Activated T-helper 1 cell treated with anti-CD3 and anti-CD28 coated beads, Interleukin-12 subunit alpha, Interleukin-12 subunit beta, Interleukin-2, Interleukin-4 antibody, amounts not matched to agents 30 ng/mL and 10 ng/mL and 1 ng/mL, durations not matched to agents 14 hours and 24 hours and 36 hours (primary cell): ENCODE data around the gene ITGA6. TPM values are rescaled to one million over a fixed set of nuclear protein-coding genes. Genes with fewer than 3 reads are reported as not detected.

ENCODE experiments used
- DNase-seq: peaks from one replicate; pipeline ENCODE4 v3.0.0; 2021; ENCODE audit warnings: low spot score
- H3K27ac Mint-ChIP-seq: one replicate; pipeline ENCODE4 v1.8.0; 2021; ENCODE audit warnings: mild to moderate bottlenecking, mixed read lengths
- H3K27me3 Mint-ChIP-seq: one replicate; pipeline ENCODE4 v1.8.0; 2022; ENCODE audit warnings: mild to moderate bottlenecking, moderate library complexity, mixed read lengths; ENCODE audit not compliant: insufficient read depth
- H3K36me3 Mint-ChIP-seq: one replicate; pipeline ENCODE4 v1.8.0; 2021; ENCODE audit warnings: low read depth, mixed read lengths
- H3K4me1 Mint-ChIP-seq: one replicate; pipeline ENCODE4 v1.8.0; 2021; ENCODE audit warnings: low read depth, mixed read lengths
- H3K4me3 Mint-ChIP-seq: one replicate; pipeline ENCODE4 v1.8.0; 2021; ENCODE audit warnings: mild to moderate bottlenecking, moderate library complexity, mixed read lengths
- H3K9me3 Mint-ChIP-seq: one replicate; pipeline ENCODE4 v1.8.0; 2021; ENCODE audit warnings: mixed read lengths
- intact Hi-C: fragments of 100-400 bp; cut with micrococcal nuclease; formaldehyde crosslinking; loops from one replicate; pipeline ENCODE4 v1.15.1; 2024
- total RNA-seq: library from RNA; stranded (reverse); gene quantifications from 2 replicates; pipeline ENCODE4 v1.2.3, GENCODE V29; 2022

ITGA6 gene
- total RNA-seq, 1 donor from 2014 or later = 1.9 TPM

- peaks cover 41% of the 10 kb centered on the region for H3K4me1 Mint-ChIP-seq
- H3K27me3 Mint-ChIP-seq = peaks cover 2% of the 10 kb centered on the region
These were observed 25.5 kb downstream of the ITGA6 start for GRCh38 chr2:172452845-172453244.

DNA sequence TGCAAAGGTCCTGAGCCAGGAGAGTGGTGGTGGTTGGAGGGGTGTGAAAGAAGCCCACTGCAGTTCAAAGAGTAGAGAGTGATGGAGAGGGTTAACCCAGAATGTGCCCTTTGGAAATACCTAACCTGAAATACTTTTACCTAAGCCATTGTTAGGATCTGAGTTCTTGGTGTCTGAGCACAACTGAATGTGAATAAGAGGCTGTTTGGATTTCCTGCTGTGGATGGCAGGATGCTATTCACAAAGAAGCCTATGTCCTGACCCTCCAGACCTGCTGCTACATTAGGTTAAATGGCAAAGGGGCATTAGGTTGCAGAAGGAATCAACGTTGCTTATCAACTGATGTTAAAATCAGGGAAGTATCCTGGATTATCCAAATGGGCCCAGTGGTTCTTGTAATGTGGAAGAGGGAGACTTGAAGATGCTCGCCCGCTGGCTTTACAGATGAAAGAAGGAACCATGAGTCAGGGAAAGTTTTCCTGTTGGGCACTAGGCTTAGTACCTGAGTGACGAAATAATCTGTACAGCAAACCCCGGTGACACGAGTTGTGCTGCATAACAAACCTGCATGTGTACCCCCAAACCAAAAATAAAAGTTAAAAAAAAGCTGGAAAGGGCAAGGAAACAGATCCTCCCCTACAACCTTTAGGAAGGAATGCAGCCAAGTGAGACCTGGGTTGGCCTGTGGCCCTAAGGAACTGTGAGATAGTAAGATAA is 27.2 kb downstream of the ITGA6 start:
- peaks cover 27% of the 10 kb centered on the region for H3K36me3 Mint-ChIP-seq
- no peaks in the 10 kb centered on the region for H3K9me3 Mint-ChIP-seq
- DNase-seq = no peak
- H3K27me3 Mint-ChIP-seq = peaks cover 4% of the 10 kb centered on the region
- H3K4me1 Mint-ChIP-seq = peaks cover 43% of the 10 kb centered on the region
- no peak overlapping the region for H3K4me3 Mint-ChIP-seq
- H3K27ac Mint-ChIP-seq = no peak overlapping the region
- intact Hi-C loops = no loop called here

More at GRCh38 chr2:172452845-172453244, 25.5 kb downstream of the ITGA6 start:
- intact Hi-C loops = no loop called here
- DNase-seq = no peak
- Mint-ChIP-seq H3K36me3 (peaks cover 23% of the 10 kb centered on the region), H3K9me3 (no peaks in the 10 kb centered on the region), H3K4me3 (no peak overlapping the region), H3K27ac (no peak overlapping the region)

GRCh38 chr2:172455121-172455515 is 27.7 kb downstream of the ITGA6 start:
- H3K4me3 Mint-ChIP-seq = no peak overlapping the region
- H3K36me3 Mint-ChIP-seq = peaks cover 27% of the 10 kb centered on the region
- H3K27ac Mint-ChIP-seq = no peak overlapping the region
- peaks cover 4% of the 10 kb centered on the region for H3K27me3 Mint-ChIP-seq
- intact Hi-C loops = no loop called here
- H3K4me1 Mint-ChIP-seq = peaks cover 43% of the 10 kb centered on the region
- no peak for DNase-seq
- H3K9me3 Mint-ChIP-seq = no peaks in the 10 kb centered on the region

GRCh38 chr2:172456002-172456401 is 28.6 kb downstream of the ITGA6 start:
- intact Hi-C loops = no loop called here
- Mint-ChIP-seq H3K27me3 (peaks cover 4% of the 10 kb centered on the region), H3K9me3 (no peaks in the 10 kb centered on the region), H3K36me3 (peaks cover 24% of the 10 kb centered on the region), H3K27ac (no peak overlapping the region), H3K4me1 (peaks cover 48% of the 10 kb centered on the region), H3K4me3 (no peak overlapping the region)
- DNase-seq = no peak

- no peak for DNase-seq
- Mint-ChIP-seq H3K36me3 (peaks cover 22% of the 10 kb centered on the region), H3K27ac (no peak overlapping the region), H3K4me1 (peaks cover 63% of the 10 kb centered on the region), H3K27me3 (peaks cover 2% of the 10 kb centered on the region), H3K4me3 (no peak overlapping the region), H3K9me3 (no peaks in the 10 kb centered on the region)
- intact Hi-C loops = no loop called here
These were observed 30.1 kb downstream of the ITGA6 start for GRCh38 chr2:172457536-172457935.

DNA sequence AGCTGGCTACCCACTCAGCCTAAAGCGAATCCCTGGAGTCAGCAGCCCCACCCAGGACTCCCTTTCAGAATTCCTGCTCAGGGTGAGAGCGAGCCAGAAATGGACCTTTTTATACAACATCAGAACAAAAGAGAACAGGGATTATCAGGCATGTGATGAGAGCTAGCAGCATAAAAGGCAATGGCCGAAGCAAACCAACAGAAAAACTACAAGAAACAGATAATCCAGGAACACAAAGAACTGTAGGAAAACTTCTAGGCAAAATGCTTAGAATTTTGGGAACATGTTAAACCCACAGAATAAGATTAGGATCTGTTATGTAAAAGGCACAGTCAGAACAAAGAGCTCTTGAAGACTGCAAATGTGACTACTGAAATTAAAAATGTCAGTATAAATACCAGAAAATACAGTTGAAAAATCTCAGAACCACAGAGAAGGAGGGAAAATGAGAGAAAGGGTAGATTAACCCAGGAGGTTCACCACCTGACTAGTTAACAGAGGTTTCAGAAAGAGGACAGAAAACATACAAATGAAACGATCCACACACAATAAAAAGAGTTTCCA is 31.3 kb downstream of the ITGA6 start:
- no peaks in the 10 kb centered on the region for H3K9me3 Mint-ChIP-seq
- H3K36me3 Mint-ChIP-seq = peaks cover 17% of the 10 kb centered on the region
- H3K4me3 Mint-ChIP-seq = no peak overlapping the region
- no peak for DNase-seq
- intact Hi-C loops = no loop called here
- no peak overlapping the region for H3K27ac Mint-ChIP-seq
- H3K27me3 Mint-ChIP-seq = peaks cover 2% of the 10 kb centered on the region
- peaks cover 73% of the 10 kb centered on the region for H3K4me1 Mint-ChIP-seq

DNA sequence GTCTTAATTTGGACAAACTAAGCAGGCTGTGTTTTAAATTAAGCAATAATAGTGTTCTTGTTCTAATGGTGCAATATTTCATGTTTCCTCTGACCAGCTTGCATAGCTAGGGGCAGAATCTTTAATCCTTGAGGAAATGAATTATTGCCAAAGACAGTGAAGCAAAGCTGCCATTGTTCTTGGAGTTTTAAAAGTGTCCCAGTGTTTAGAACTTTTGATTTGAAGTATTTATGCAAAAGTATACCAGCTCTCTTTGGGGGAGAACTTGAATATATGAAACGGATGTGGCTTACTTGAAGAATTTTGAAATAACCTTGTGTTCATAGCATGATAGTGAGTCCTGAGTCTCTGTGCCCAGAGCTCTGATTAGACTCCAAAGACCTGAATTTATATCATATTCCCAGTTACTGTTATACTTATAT is 33.4 kb downstream of the ITGA6 start:
- Mint-ChIP-seq H3K36me3 (peaks cover 10% of the 10 kb centered on the region), H3K4me3 (peak overlapping the region; percentile 32), H3K27ac (no peak overlapping the region), H3K4me1 (peaks cover 84% of the 10 kb centered on the region), H3K27me3 (peaks cover 2% of the 10 kb centered on the region), H3K9me3 (no peaks in the 10 kb centered on the region)
- no peak for DNase-seq
- intact Hi-C loops = loop anchor here (5.0 kb wide), 2 partner anchors 123 to 208 kb away; no protein-coding TSS in a partner anchor

DNA sequence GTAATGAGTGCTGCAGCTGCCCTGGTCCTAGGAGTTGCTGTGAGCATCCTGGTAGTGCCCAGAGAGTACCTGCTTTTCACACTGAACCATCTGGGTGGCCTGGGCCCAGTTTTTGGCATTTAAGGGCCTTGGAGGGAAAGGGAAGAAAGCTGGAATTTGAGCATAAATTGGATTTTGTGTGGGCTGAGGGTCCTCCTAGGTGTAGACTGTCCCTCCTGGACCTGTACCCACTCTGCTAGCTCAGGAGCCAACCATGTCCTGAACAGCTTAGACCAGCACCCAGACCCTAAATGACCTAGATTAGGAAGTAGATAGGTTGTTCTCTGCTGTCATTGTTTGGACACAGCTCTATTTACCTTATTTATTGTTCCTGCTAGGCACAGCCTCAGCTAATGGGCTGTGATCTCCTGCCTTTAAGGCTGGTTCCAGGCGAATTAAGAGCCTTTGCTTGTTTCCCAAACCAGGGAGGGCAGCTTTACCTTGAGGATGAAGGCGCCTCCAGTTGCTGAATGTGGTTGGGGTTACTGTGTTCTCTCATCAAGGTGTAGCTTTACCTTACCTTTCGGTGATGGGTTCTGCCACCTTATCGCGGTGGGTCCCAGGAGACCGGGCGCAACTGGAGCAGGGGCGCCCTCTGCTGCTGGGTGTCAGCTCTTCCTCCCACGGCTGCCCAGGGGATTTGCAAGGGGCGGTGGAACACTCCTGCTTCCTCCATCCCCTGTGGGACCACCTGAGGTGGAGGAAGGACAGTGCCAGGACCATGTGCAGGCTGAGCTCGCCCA is 34.4 kb downstream of the ITGA6 start:
- DNase-seq = peak; percentile 60
- Mint-ChIP-seq H3K27ac (no peak overlapping the region), H3K27me3 (peaks cover 2% of the 10 kb centered on the region), H3K9me3 (no peaks in the 10 kb centered on the region), H3K4me1 (peaks cover 83% of the 10 kb centered on the region), H3K4me3 (peak overlapping the region; percentile 64), H3K36me3 (peaks cover 9% of the 10 kb centered on the region)
- intact Hi-C loops = loop anchor here (5.0 kb wide), 2 partner anchors 124 to 209 kb away; no protein-coding TSS in a partner anchor

GRCh38 chr2:172462373-172462848 is 35.0 kb downstream of the ITGA6 start:
- H3K4me1 Mint-ChIP-seq = peaks cover 82% of the 10 kb centered on the region
- no peak overlapping the region for H3K27ac Mint-ChIP-seq
- no peak for DNase-seq
- peaks cover 2% of the 10 kb centered on the region for H3K27me3 Mint-ChIP-seq
- H3K9me3 Mint-ChIP-seq = no peaks in the 10 kb centered on the region
- H3K4me3 Mint-ChIP-seq = peak overlapping the region; percentile 64
- intact Hi-C loops = loop anchor here (5.0 kb wide), 2 partner anchors 125 to 210 kb away; no protein-coding TSS in a partner anchor
- peaks cover 14% of the 10 kb centered on the region for H3K36me3 Mint-ChIP-seq

- Mint-ChIP-seq H3K9me3 (no peaks in the 10 kb centered on the region), H3K27me3 (peaks cover 2% of the 10 kb centered on the region), H3K4me1 (peaks cover 77% of the 10 kb centered on the region), H3K4me3 (peak overlapping the region; percentile 58), H3K36me3 (peaks cover 14% of the 10 kb centered on the region), H3K27ac (peak overlapping the region; percentile 48)
- DNase-seq = peak; percentile 53
- intact Hi-C loops = loop anchor here (1.0 to 5.0 kb wide), 3 partner anchors 26 to 211 kb away; no protein-coding TSS in a partner anchor
These were observed 35.5 kb downstream of the ITGA6 start for GRCh38 chr2:172462849-172463381.

DNA sequence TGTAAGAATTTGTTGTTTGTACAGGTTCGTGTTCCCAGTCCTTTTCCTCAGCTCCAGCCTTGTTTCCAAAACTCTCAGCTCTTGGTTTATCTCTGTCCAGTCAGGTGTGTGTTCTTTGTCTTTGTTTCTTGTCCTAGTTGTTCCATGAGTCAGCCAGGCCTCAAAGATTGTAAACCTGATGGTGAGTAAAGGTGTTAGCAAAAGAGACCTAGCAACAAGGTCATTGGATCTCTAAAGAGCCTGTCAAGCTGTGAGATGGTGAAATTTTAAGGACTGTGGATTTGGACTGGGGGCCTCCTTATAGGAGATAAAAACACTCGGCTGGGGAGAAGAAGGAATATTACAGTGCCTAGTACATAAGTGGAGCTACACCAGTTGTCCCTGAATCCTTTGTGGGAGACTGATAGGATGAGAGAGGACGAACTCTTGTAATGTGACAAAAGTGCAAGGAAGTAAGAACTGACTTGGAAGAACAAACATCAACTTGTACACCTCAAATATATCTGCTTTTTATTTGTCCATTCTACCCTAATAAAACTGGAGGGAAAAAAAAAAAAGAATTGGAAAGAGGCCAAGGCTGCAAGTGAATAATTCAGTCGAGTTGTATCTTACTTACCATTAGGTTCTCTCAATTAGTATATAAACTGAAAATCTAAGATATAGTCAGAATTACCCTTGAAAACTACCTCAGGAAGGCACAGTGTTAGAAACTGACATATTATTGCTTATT is 37.2 kb downstream of the ITGA6 start:
- H3K4me1 Mint-ChIP-seq = peaks cover 65% of the 10 kb centered on the region
- peak overlapping the region; percentile 62 for H3K27ac Mint-ChIP-seq
- intact Hi-C loops = loop anchor here (1.0 to 5.0 kb wide), 13 partner anchors 36 to 890 kb away; partner anchors contain the start of genes DLX2 and SLC25A12
- no peak overlapping the region for H3K4me3 Mint-ChIP-seq
- DNase-seq = no peak
- H3K27me3 Mint-ChIP-seq = no peaks in the 10 kb centered on the region
- H3K9me3 Mint-ChIP-seq = no peaks in the 10 kb centered on the region
- peaks cover 13% of the 10 kb centered on the region for H3K36me3 Mint-ChIP-seq
